HS-27A (cell line): Measurements from ENCODE around the gene LYRM2.

ENCODE experiments used
- DNase-seq: peaks from one replicate; pipeline ENCODE4 v3.0.0-alpha.2; 2012; ENCODE audit warnings: low read depth, missing footprints

Gene LYRM2

GRCh38 chr6:89638320-89639195, at the start of gene LYRM2:
Gene LYRM2 (minus strand): TSS chr6:89638747. CDS start chr6:89638716, 31 bp downstream.
- DNase-seq = peak; percentile 62

- DNase-seq = no peak
Measured at GRCh38 chr6:89688328-89688727, 49.8 kb upstream of the LYRM2 start.

GRCh38 chr6:89685311-89685710, 46.8 kb upstream of the LYRM2 start:
- no peak for DNase-seq

- DNase-seq = no peak
Measured at GRCh38 chr6:89682991-89683390, 44.4 kb upstream of the LYRM2 start.

- DNase-seq = no peak
Measured at GRCh38 chr6:89681983-89682564, 43.5 kb upstream of the LYRM2 start.

GRCh38 chr6:89680551-89680950, 42.0 kb upstream of the LYRM2 start:
- DNase-seq = no peak

GRCh38 chr6:89680150-89680549, 41.6 kb upstream of the LYRM2 start:
- no peak for DNase-seq

- DNase-seq = no peak
Measured at GRCh38 chr6:89679215-89680120, 40.9 kb upstream of the LYRM2 start.

- no peak for DNase-seq
Measured at GRCh38 chr6:89678531-89678930, 40.0 kb upstream of the LYRM2 start.

GRCh38 chr6:89675949-89676748, 37.6 kb upstream of the LYRM2 start:
- no peak for DNase-seq

GRCh38 chr6:89670935-89671565, 32.5 kb upstream of the LYRM2 start:
- DNase-seq = no peak

GRCh38 chr6:89669002-89669401, 30.5 kb upstream of the LYRM2 start:
- DNase-seq = no peak

- DNase-seq = no peak
Measured at GRCh38 chr6:89667872-89668556, 29.5 kb upstream of the LYRM2 start.

GRCh38 chr6:89662659-89663223, 24.2 kb upstream of the LYRM2 start:
- no peak for DNase-seq

GRCh38 chr6:89661559-89661958, 23.0 kb upstream of the LYRM2 start:
- DNase-seq = no peak

GRCh38 chr6:89660981-89661380, 22.4 kb upstream of the LYRM2 start:
- no peak for DNase-seq

- no peak for DNase-seq
Measured at GRCh38 chr6:89657445-89658158, 19.1 kb upstream of the LYRM2 start.

GRCh38 chr6:89655122-89655521, 16.6 kb upstream of the LYRM2 start:
- DNase-seq = no peak

- DNase-seq = no peak
Measured at GRCh38 chr6:89650579-89650978, 12.0 kb upstream of the LYRM2 start.

GRCh38 chr6:89649682-89650081, 11.1 kb upstream of the LYRM2 start:
- DNase-seq = no peak
